IMR-90 (cell line): ENCODE results near the gene KYNU. TPM values are rescaled to one million over a fixed set of nuclear protein-coding genes. Genes with fewer than 3 reads are reported as not detected.

ENCODE experiments used
- ATAC-seq: fragments of 200-7000 bp; cut with Tn5 transposase; 2 replicates; pipeline ENCODE4 v1.9.1; 2020; ENCODE audit warnings: low read depth, mild to moderate bottlenecking, moderate library complexity
- BruUV-seq: library from RNA; stranded (reverse); fragments of 400-500 nt; replicated peaks from 2 replicates; lab custom pipeline; 2021; lab: Mats Ljungman, UMichigan
- CTCF ChIA-PET: fragments of 300-600 bp; formaldehyde crosslinking; extraction: SDS; loops from one replicate; lab custom pipeline; 2021; ENCODE audit warnings: antibody characterized with exemption; lab: Yijun Ruan, JAX
- POLR2A ChIA-PET: fragments of 300-600 bp; sonication (Branson Sonifier 250); formaldehyde crosslinking; loops from one replicate; lab custom pipeline; 2022; ENCODE audit warnings: antibody characterized with exemption; ENCODE audit not compliant: unreplicated experiment; lab: Charles Lee
- DNase-seq: peaks from one replicate; pipeline ENCODE4 v3.0.0; 2013
- H2AFZ ChIP-seq: replicated peaks from 2 replicates; pipeline ENCODE3; 2013; ENCODE audit warnings: low read length, mild to moderate bottlenecking; ENCODE audit not compliant: poor library complexity
- H2AK5ac ChIP-seq: 2 replicates; pipeline ENCODE4 v1.6.1; 2013; ENCODE audit warnings: low read depth, low read length, inconsistent platforms
- H2AK9ac ChIP-seq: replicated peaks from 2 replicates; pipeline ENCODE3; 2013; ENCODE audit warnings: mild to moderate bottlenecking, low read depth, low read length, moderate library complexity; ENCODE audit not compliant: poor library complexity
- H2BK120ac ChIP-seq: 2 replicates; pipeline ENCODE4 v1.6.1; 2013; ENCODE audit warnings: low read depth, low read length, inconsistent platforms
- H2BK15ac ChIP-seq: 3 replicates; pipeline ENCODE4 v1.6.1; 2013; ENCODE audit warnings: low read depth, low read length, inconsistent platforms
- H2BK20ac ChIP-seq: 2 replicates; pipeline ENCODE4 v1.6.1; 2013; ENCODE audit warnings: low read depth, mild to moderate bottlenecking, inconsistent platforms, low read length, moderate library complexity
- H2BK5ac ChIP-seq: 2 replicates; pipeline ENCODE4 v1.6.1; 2013; ENCODE audit warnings: mild to moderate bottlenecking, low read depth, low read length, inconsistent platforms; ENCODE audit not compliant: poor library complexity, severe bottlenecking
- H3K14ac ChIP-seq: replicated peaks from 2 replicates; pipeline ENCODE4 v1.6.1; 2013; ENCODE audit warnings: low read depth, low read length, inconsistent platforms
- H3K18ac ChIP-seq: 2 replicates; pipeline ENCODE4 v1.6.1; 2013; ENCODE audit warnings: low read depth, low read length, control low read depth
- H3K23ac ChIP-seq: 2 replicates; pipeline ENCODE4 v1.6.1; 2013; ENCODE audit warnings: low read depth, low read length, inconsistent platforms
- H3K27ac ChIP-seq: 2 replicates; pipeline ENCODE4 v1.5.1; 2013; ENCODE audit warnings: mild to moderate bottlenecking, control low read depth, low read length; ENCODE audit not compliant: insufficient read depth
- H3K27me3 ChIP-seq: 2 replicates; pipeline ENCODE4 v1.6.1; 2013; ENCODE audit warnings: low read length; ENCODE audit not compliant: control insufficient read depth, insufficient read depth
- H3K36me3 ChIP-seq: 2 replicates; pipeline ENCODE4 v1.6.1; 2013; ENCODE audit warnings: low read length, mixed read lengths; ENCODE audit not compliant: control insufficient read depth, insufficient read depth
- H3K4ac ChIP-seq: 2 replicates; pipeline ENCODE4 v1.6.1; 2013; ENCODE audit warnings: low read depth, low read length, inconsistent platforms
- H3K4me1 ChIP-seq: 2 replicates; pipeline ENCODE4 v1.6.1; 2013; ENCODE audit warnings: low read length, mixed read lengths; ENCODE audit not compliant: control insufficient read depth, insufficient read depth
- H3K4me2 ChIP-seq: 2 replicates; pipeline ENCODE4 v1.6.1; 2013; ENCODE audit warnings: low read depth, mild to moderate bottlenecking, control low read depth, low read length, moderate library complexity
- H3K4me3 ChIP-seq: 2 replicates; pipeline ENCODE4 v1.5.1; 2013; ENCODE audit warnings: low read depth, mild to moderate bottlenecking, control low read depth, low read length, moderate library complexity; ENCODE audit not compliant: insufficient read depth
- H3K56ac ChIP-seq: 2 replicates; pipeline ENCODE4 v1.6.1; 2013; ENCODE audit warnings: low read length, inconsistent platforms; ENCODE audit not compliant: insufficient read depth; ENCODE audit errors: extremely low read depth
- H3K79me1 ChIP-seq, 2 experiments: 2 replicates each; pipeline ENCODE4 v1.6.1; 2013; ENCODE audit warnings: low read length in 2 of 2, inconsistent platforms in 1 of 2, low read depth in 1 of 2
- H3K9ac ChIP-seq: 2 replicates; pipeline ENCODE4 v1.6.1; 2013; ENCODE audit warnings: low read depth, low read length, control low read depth
- H3K9me1 ChIP-seq: 2 replicates; pipeline ENCODE4 v1.6.1; 2013; ENCODE audit warnings: low read length, inconsistent platforms; ENCODE audit not compliant: insufficient read depth
- H3K9me3 ChIP-seq: 2 replicates; pipeline ENCODE4 v1.6.1; 2013; ENCODE audit warnings: low read length; ENCODE audit not compliant: control insufficient read depth, insufficient read depth
- H4K20me1 ChIP-seq: 2 replicates; pipeline ENCODE4 v1.6.1; 2013; ENCODE audit warnings: low read length, inconsistent platforms; ENCODE audit not compliant: insufficient read depth
- H4K5ac ChIP-seq: 2 replicates; pipeline ENCODE4 v1.6.1; 2013; ENCODE audit warnings: mild to moderate bottlenecking, low read depth, low read length, control low read depth
- H4K8ac ChIP-seq, 2 experiments: 2 replicates each; pipeline ENCODE4 v1.6.1; 2013; ENCODE audit warnings: low read depth in 2 of 2, low read length in 2 of 2, control low read depth in 1 of 2, inconsistent platforms in 1 of 2
- H4K91ac ChIP-seq: 2 replicates; pipeline ENCODE4 v1.6.1; 2013; ENCODE audit warnings: low read depth, low read length, inconsistent platforms; ENCODE audit not compliant: insufficient read depth
- BHLHE40 ChIP-seq: fragments of 150-350 bp; IDR thresholded peaks from 2 replicates; pipeline ENCODE4 v1.6.1; 2016; ENCODE audit warnings: mild to moderate bottlenecking, low read depth, low read length
- CEBPB ChIP-seq: IDR thresholded peaks from 2 replicates; pipeline ENCODE4 v1.6.1; 2012; ENCODE audit warnings: low read depth, low read length, improper control_type of control experiment
- CHD1 ChIP-seq: IDR thresholded peaks from 2 replicates; pipeline ENCODE4 v1.6.1; 2012; ENCODE audit warnings: low read depth, low read length, improper control_type of control experiment
- ELK1 ChIP-seq: fragments of 150-350 bp; IDR thresholded peaks from 2 replicates; pipeline ENCODE4 v1.6.1; 2016; ENCODE audit warnings: low read depth, mild to moderate bottlenecking, low read length, moderate library complexity, borderline replicate concordance
- FOS ChIP-seq: fragments of 150-350 bp; IDR thresholded peaks from 2 replicates; pipeline ENCODE4 v1.6.1; 2016; ENCODE audit warnings: low read depth, low read length
- MAFK ChIP-seq: IDR thresholded peaks from 2 replicates; pipeline ENCODE4 v1.6.1; 2012; ENCODE audit warnings: low read depth, low read length, improper control_type of control experiment
- MAZ ChIP-seq: IDR thresholded peaks from 2 replicates; pipeline ENCODE4 v1.6.1; 2012; ENCODE audit warnings: low read depth, mild to moderate bottlenecking, low read length, improper control_type of control experiment, moderate library complexity, borderline replicate concordance
- NFE2L2 ChIP-seq: fragments of 150-350 bp; IDR thresholded peaks from 2 replicates; pipeline ENCODE4 v1.6.1; 2016; ENCODE audit warnings: low read depth, mild to moderate bottlenecking, low read length
- POLR2A ChIP-seq: IDR thresholded peaks from 2 replicates; pipeline ENCODE4 v1.6.1; 2012; ENCODE audit warnings: mild to moderate bottlenecking, low read depth, low read length
- RAD21 ChIP-seq: IDR thresholded peaks from 2 replicates; pipeline ENCODE4 v1.6.1; 2012; ENCODE audit warnings: low read length, improper control_type of control experiment
- RCOR1 ChIP-seq: IDR thresholded peaks from 2 replicates; pipeline ENCODE4 v1.6.1; 2012; ENCODE audit warnings: mild to moderate bottlenecking, low read length, improper control_type of control experiment; ENCODE audit not compliant: insufficient replicate concordance
- RFX5 ChIP-seq: IDR thresholded peaks from 2 replicates; pipeline ENCODE4 v1.8.0; 2012; ENCODE audit warnings: low read depth, mild to moderate bottlenecking, low read length, moderate library complexity
- SMC3 ChIP-seq: fragments of 150-350 bp; IDR thresholded peaks from 2 replicates; pipeline ENCODE4 v1.6.1; 2016; ENCODE audit warnings: low read depth, mild to moderate bottlenecking, antibody characterized with exemption, low read length, moderate library complexity
- WGBS, 2 experiments: methylation state at CpG; one replicate each; pipeline versions ENCODE4 v1.1.5 to v1.1.7; 2013; ENCODE audit warnings: missing lambda C conversion rate in 2 of 2; ENCODE audit not compliant: insufficient read length in 1 of 2; ENCODE audit errors: extremely low coverage in 2 of 2; 5-methylcytosine and 5-hydroxymethylcytosine counted together
- dilution Hi-C: fragments of 300-500 bp; cut with HindIII; formaldehyde crosslinking; loops from one replicate; pipeline ENCODE4 v1.14.3; 2018; ENCODE audit warnings: low sequenced_read_pairs; ENCODE audit not compliant: unreplicated experiment
- in situ Hi-C: fragments of 300-500 bp; cut with MboI; formaldehyde crosslinking; loops from 3 replicates; pipeline ENCODE4 v1.14.3; 2019; ENCODE audit warnings: low sequenced_read_pairs, inconsistent platforms, mixed read lengths
- intact Hi-C: fragments of 100-400 bp; cut with micrococcal nuclease; formaldehyde crosslinking; loops from 2 replicates; pipeline ENCODE4 v1.10.0; 2022
- polyA plus RNA-seq, 3 experiments: library from polyadenylated mRNA; depleted of rRNA; stranded (reverse); fragments of >200 nt; gene quantifications; 2 replicates each; pipeline ENCODE4 v1.2.3, GENCODE V29; 2012; ENCODE audit warnings: low replicate concordance in 1 of 3
- total RNA-seq: library from RNA; depleted of rRNA; stranded (reverse); fragments of >200 nt; gene quantifications from 2 replicates; pipeline ENCODE4 v1.2.3, GENCODE V29; 2012
- TF ChIP-seq, protein P1 (sequence below): fragments of 150-350 bp; IDR thresholded peaks from 2 replicates; pipeline ENCODE4 v1.6.1; 2017; ENCODE audit warnings: mild to moderate bottlenecking, antibody characterized with exemption, low read length, low read depth

KYNU gene
- total and polyA plus RNA-seq, 2 of the 4 experiments (the other 2 are of a cell fraction), result 0.75 to 2.9 TPM

GRCh38 chr2:143088388-143088787, 210.9 kb downstream of the KYNU start:
- Histone ChIP-seq H2AFZ (no peak overlapping the region), H3K9ac (no peak overlapping the region), H3K4me3 (no peak overlapping the region), H4K5ac (no peak overlapping the region), H3K27ac (no peak overlapping the region), H2BK120ac (no peak overlapping the region), H3K18ac (no peak overlapping the region), H3K27me3 (no peaks in the 10 kb centered on the region), H3K79me1 (no peaks in the 10 kb centered on the region), H3K4me1 (no peaks in the 10 kb centered on the region), H2BK5ac (no peak overlapping the region), H3K36me3 (no peaks in the 10 kb centered on the region), H3K9me3 (no peaks in the 10 kb centered on the region), H4K8ac (no peak overlapping the region), H3K56ac (no peak overlapping the region), H3K4ac (no peak overlapping the region), H2AK5ac (no peak overlapping the region), H4K20me1 (no peaks in the 10 kb centered on the region), H2BK20ac (no peak overlapping the region), H3K9me1 (no peaks in the 10 kb centered on the region), H2BK15ac (no peak overlapping the region), H3K23ac (no peak overlapping the region), H3K14ac (no peak overlapping the region), H3K4me2 (no peak overlapping the region), H2AK9ac (no peak overlapping the region), H4K91ac (no peak overlapping the region)
- no peak for DNase-seq
- CTCF ChIA-PET, result interaction anchor here (1.2 kb wide), 1 partner anchor 23 kb away, joined by 3 read pairs; no protein-coding TSS in a partner anchor
- TF ChIP-seq MAZ, result no peak
- no peak for TF ChIP-seq POLR2A
- TF ChIP-seq FOS, result no peak
- no peak for TF ChIP-seq CEBPB
- TF ChIP-seq BHLHE40, result no peak
- TF ChIP-seq RCOR1, result no peak
- TF ChIP-seq, protein P1, sequence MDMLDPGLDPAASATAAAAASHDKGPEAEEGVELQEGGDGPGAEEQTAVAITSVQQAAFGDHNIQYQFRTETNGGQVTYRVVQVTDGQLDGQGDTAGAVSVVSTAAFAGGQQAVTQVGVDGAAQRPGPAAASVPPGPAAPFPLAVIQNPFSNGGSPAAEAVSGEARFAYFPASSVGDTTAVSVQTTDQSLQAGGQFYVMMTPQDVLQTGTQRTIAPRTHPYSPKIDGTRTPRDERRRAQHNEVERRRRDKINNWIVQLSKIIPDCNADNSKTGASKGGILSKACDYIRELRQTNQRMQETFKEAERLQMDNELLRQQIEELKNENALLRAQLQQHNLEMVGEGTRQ, result no peak
- TF ChIP-seq RFX5, result no peak
- no peak for TF ChIP-seq ELK1
- TF ChIP-seq NFE2L2, result no peak
- no peak for TF ChIP-seq RAD21
- TF ChIP-seq CHD1, result no peak
- TF ChIP-seq MAFK, result no peak
- no peak for TF ChIP-seq SMC3
- WGBS, 2 experiments, result no CpG with 5 or more reads among the region's 4 CpGs
- dilution Hi-C loops, result no loop called here
- ATAC-seq, result no peak
- POLR2A ChIA-PET, result no interaction called here
- no TSS peak for BruUV-seq
- in situ Hi-C loops, result no loop called here
- intact Hi-C loops, result no loop called here
